HCT116 (cell line): ENCODE data around the gene EEPD1.

Source experiments
- ATF3 ChIP-seq: IDR thresholded peaks from 2 replicates; pipeline ENCODE4 v1.6.1; 2012
- CTCF ChIP-seq, 3 experiments: fragments of 200-600 bp in 1 of 3; sonication (generic) in 1 of 3; IDR thresholded peaks in 2 of 3; conservative IDR thresholded peaks in 1 of 3; 2 replicates each; pipeline ENCODE4 v1.5.1; 2012 to 2017; ENCODE audit warnings: low read depth in 2 of 3, low read length in 2 of 3, antibody characterized with exemption in 1 of 3, borderline replicate concordance in 1 of 3, control low read depth in 1 of 3, mild to moderate bottlenecking in 1 of 3, mixed read lengths in 1 of 3, mixed run types in 1 of 3, moderate library complexity in 1 of 3; ENCODE audit not compliant: insufficient read depth in 1 of 3
- EZH2phosphoT487 ChIP-seq: fragments of 200-600 bp; IDR thresholded peaks from 2 replicates; pipeline ENCODE4 v1.6.1; 2018; ENCODE audit warnings: antibody characterized with exemption, borderline replicate concordance
- POLR2A ChIP-seq: IDR thresholded peaks from 2 replicates; pipeline ENCODE4 v1.7.0; 2011; ENCODE audit warnings: borderline replicate concordance; ENCODE audit not compliant: insufficient read depth, insufficient read length; ENCODE audit errors: extremely low read depth

GRCh38 chr7:36311539-36311938 is 158.5 kb downstream of the EEPD1 start:
- no peak for TF ChIP-seq POLR2A
- no peak for TF ChIP-seq CTCF (IDR thresholded peaks at IDR 0.05 in 2 of 3, conservative IDR thresholded peaks at IDR 0.05 in 1 of 3; ENCODE audit: borderline replicate concordance in 1 of 3, insufficient read depth in 1 of 3, low read depth in 2 of 3, low read length in 2 of 3)
- no peak for TF ChIP-seq EZH2phosphoT487
- TF ChIP-seq ATF3 = no peak
